ENCODE results near the gene RNU2-63P.

DNA sequence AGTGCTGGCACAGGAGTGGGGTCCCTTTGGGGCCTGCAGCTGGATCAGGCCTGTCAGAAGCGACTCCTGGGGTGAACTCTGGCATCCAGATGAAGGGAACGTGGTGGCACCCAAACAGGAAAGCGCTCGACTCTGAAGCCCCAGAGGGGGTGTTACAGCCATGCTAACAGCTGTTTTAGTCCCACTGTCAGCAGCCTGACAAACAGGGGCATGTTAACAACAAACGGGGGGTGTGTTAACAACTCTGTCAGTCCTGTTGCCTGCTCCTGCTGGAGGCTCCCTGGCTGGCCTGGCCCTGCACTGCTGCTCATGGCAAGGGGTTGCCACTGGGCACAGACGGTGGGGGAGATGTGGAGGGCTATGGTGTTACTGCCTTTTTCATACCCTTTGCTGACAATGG, 2.6 kb upstream of the RNU2-63P start:
- TF ChIP-seq, protein P1, sequence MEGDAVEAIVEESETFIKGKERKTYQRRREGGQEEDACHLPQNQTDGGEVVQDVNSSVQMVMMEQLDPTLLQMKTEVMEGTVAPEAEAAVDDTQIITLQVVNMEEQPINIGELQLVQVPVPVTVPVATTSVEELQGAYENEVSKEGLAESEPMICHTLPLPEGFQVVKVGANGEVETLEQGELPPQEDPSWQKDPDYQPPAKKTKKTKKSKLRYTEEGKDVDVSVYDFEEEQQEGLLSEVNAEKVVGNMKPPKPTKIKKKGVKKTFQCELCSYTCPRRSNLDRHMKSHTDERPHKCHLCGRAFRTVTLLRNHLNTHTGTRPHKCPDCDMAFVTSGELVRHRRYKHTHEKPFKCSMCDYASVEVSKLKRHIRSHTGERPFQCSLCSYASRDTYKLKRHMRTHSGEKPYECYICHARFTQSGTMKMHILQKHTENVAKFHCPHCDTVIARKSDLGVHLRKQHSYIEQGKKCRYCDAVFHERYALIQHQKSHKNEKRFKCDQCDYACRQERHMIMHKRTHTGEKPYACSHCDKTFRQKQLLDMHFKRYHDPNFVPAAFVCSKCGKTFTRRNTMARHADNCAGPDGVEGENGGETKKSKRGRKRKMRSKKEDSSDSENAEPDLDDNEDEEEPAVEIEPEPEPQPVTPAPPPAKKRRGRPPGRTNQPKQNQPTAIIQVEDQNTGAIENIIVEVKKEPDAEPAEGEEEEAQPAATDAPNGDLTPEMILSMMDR (IDR thresholded peaks at IDR 0.05): no peak
- TF ChIP-seq POLR2AphosphoS5 (IDR thresholded peaks at IDR 0.05): no peak

Data from esophagus muscularis mucosa (tissue), 3 donors.